OCI-LY3 (cell line): ENCODE results near the gene XAGE1A.
"Not testable (repeated sequence)": the region's sequence is repeated elsewhere in the genome, so short reads cannot be mapped to it uniquely, and the experiment has no call there.

ENCODE experiments used
- EZH2phosphoT487 ChIP-seq: fragments of 200-600 bp; shearing (Covaris generic); IDR thresholded peaks from 2 replicates; pipeline ENCODE4 v1.6.1; 2018; ENCODE audit warnings: antibody characterized with exemption, mixed run types, low read depth
- TF ChIP-seq, protein P1 (sequence below): fragments of 200-600, 300-600 bp; sonication (generic); IDR thresholded peaks from 2 replicates; pipeline ENCODE4 v1.5.1; 2014; ENCODE audit warnings: antibody characterized with exemption, low read length, low read depth

DNA sequence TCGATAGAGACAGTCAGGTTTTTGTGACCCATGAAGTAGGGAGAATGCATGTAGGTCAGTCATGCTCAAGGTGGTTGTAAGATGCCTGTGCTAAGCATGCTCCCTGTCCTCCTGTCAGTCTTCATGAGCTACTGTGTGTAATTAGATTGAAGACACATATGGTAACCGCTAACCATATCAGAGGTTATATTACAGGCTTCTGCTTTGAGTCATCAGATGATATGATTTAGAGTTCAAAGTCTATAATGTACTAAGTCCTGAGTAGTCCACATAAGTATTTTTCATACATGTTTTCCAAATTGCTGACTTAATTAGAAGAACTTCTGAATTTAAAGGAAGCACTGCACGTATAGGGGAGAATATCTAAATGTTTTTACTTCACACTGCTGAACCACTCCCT lies 53.2 kb downstream of the XAGE1A start:
- not testable (repeated sequence) for TF ChIP-seq EZH2phosphoT487
- TF ChIP-seq, protein P1, sequence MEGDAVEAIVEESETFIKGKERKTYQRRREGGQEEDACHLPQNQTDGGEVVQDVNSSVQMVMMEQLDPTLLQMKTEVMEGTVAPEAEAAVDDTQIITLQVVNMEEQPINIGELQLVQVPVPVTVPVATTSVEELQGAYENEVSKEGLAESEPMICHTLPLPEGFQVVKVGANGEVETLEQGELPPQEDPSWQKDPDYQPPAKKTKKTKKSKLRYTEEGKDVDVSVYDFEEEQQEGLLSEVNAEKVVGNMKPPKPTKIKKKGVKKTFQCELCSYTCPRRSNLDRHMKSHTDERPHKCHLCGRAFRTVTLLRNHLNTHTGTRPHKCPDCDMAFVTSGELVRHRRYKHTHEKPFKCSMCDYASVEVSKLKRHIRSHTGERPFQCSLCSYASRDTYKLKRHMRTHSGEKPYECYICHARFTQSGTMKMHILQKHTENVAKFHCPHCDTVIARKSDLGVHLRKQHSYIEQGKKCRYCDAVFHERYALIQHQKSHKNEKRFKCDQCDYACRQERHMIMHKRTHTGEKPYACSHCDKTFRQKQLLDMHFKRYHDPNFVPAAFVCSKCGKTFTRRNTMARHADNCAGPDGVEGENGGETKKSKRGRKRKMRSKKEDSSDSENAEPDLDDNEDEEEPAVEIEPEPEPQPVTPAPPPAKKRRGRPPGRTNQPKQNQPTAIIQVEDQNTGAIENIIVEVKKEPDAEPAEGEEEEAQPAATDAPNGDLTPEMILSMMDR, result not testable (repeated sequence)
